SK-N-SH treated with all-trans-retinoic acid at 6 μM for 48 hours (cell line): ENCODE measurements around the gene JAM2.

ENCODE experiments used
- ARNTL ChIP-seq: fragments of 450-650 bp; formaldehyde crosslinking; IDR thresholded peaks from 2 replicates; pipeline ENCODE4 v1.5.0; 2020; ENCODE audit warnings: low read depth, mild to moderate bottlenecking, moderate library complexity, borderline replicate concordance
- CSRNP3 ChIP-seq: fragments of 250-450 bp; sonication (Bioruptor Pico); IDR thresholded peaks from 2 replicates; pipeline ENCODE4 v1.5.1; 2021; ENCODE audit warnings: mild to moderate bottlenecking, moderate library complexity
- PATZ1 ChIP-seq: fragments of 250-450 bp; sonication (Bioruptor Pico); IDR thresholded peaks from 2 replicates; pipeline ENCODE4 v1.8.0; 2020; ENCODE audit warnings: mild to moderate bottlenecking, moderate library complexity, borderline replicate concordance
- PPARA ChIP-seq: fragments of 250-450 bp; sonication (Bioruptor Pico); IDR thresholded peaks from 2 replicates; pipeline ENCODE4 v1.5.0; 2020; ENCODE audit warnings: mild to moderate bottlenecking, borderline replicate concordance
- RARB ChIP-seq: fragments of 250-450 bp; sonication (Bioruptor Pico); IDR thresholded peaks from 2 replicates; pipeline ENCODE4 v1.8.0; 2021; ENCODE audit warnings: mild to moderate bottlenecking, moderate library complexity
- TOX ChIP-seq: fragments of 250-450 bp; sonication (Bioruptor Pico); IDR thresholded peaks from 2 replicates; pipeline ENCODE4 v1.8.0; 2021; ENCODE audit warnings: mild to moderate bottlenecking, moderate library complexity, borderline replicate concordance
- TSHZ2 ChIP-seq: fragments of 250-450 bp; sonication (Bioruptor Pico); IDR thresholded peaks from 2 replicates; pipeline ENCODE4 v1.5.0; 2020; ENCODE audit warnings: mild to moderate bottlenecking, moderate library complexity
- ZC3H10 ChIP-seq: fragments of 250-450 bp; sonication (Bioruptor Pico); IDR thresholded peaks from 2 replicates; pipeline ENCODE4 v1.5.1; 2021; ENCODE audit warnings: mild to moderate bottlenecking, moderate library complexity

GRCh38 chr21:25640202-25640942, 1.3 kb downstream of the JAM2 start:
- TF ChIP-seq PATZ1 (CRISPR knock-in tag) (no peak), TSHZ2 (CRISPR knock-in tag) (no peak), ARNTL (CRISPR knock-in tag) (no peak), CSRNP3 (CRISPR knock-in tag) (no peak), ZC3H10 (no peak), RARB (no peak), PPARA (CRISPR knock-in tag) (no peak), TOX (CRISPR knock-in tag) (no peak)
